HepG2 (cell line): Measurements from ENCODE around the gene CEP57L1. TPM values are rescaled to one million over a fixed set of nuclear protein-coding genes. Genes with fewer than 3 reads are reported as not detected.

ENCODE experiments used
- ATAC-seq: fragments of 200-7000 bp; cut with Tn5 transposase; 3 replicates; pipeline ENCODE4 v1.9.1; 2020; ENCODE audit warnings: mild to moderate bottlenecking, moderate library complexity
- BruUV-seq: library from RNA; stranded (reverse); fragments of 400-500 nt; replicated peaks from 2 replicates; lab custom pipeline; 2021; lab: Mats Ljungman, UMichigan
- CTCF ChIA-PET: fragments of 300-600 bp; formaldehyde crosslinking; extraction: SDS; loops from one replicate; lab custom pipeline; 2021; ENCODE audit warnings: low total read pairs, inconsistent platforms, low intra/inter-chr PET ratio; lab: Yijun Ruan, JAX
- POLR2A ChIA-PET: fragments of 350-600 bp; sonication (Branson Sonifier 250); formaldehyde crosslinking; loops from one replicate; lab custom pipeline; 2020; ENCODE audit warnings: antibody characterized with exemption, inconsistent platforms; lab: Yijun Ruan, JAX
- DNase-seq: peaks from one replicate; pipeline ENCODE4 v3.0.0-alpha.2; 2015; ENCODE audit warnings: low spot score
- FAIRE-seq: peaks from 3 replicates; lab custom pipeline; 2011; peaks lifted over from hg19 to GRCh38; lab: Jason Lieb, UNC
- H2AFZ ChIP-seq: one replicate; pipeline ENCODE4 v1.6.1; 2011; ENCODE audit warnings: low read length, inconsistent platforms
- H3K27ac ChIP-seq: fragments of 300-600 bp; 3 replicates; pipeline ENCODE4 v1.8.0; 2011; ENCODE audit warnings: mixed run types, mild to moderate bottlenecking, mixed read lengths, low read length, inconsistent platforms; ENCODE audit not compliant: insufficient read depth; ENCODE audit errors: extremely low read length
- H3K27me3 ChIP-seq, 2 experiments: fragments of 200-600 bp in 1 of 2; 2 replicates in 1 of 2; 3 replicates in 1 of 2; pipeline versions ENCODE4 v1.6.0 to v1.8.0; 2011; ENCODE audit warnings: low read length in 2 of 2, mild to moderate bottlenecking in 2 of 2, moderate library complexity in 2 of 2, inconsistent platforms in 1 of 2; ENCODE audit not compliant: insufficient read depth in 2 of 2, control insufficient read depth in 1 of 2
- H3K36me3 ChIP-seq, 2 experiments: fragments of 200-600 bp in 1 of 2; replicated peaks in 1 of 2; 2 replicates in 1 of 2; 3 replicates in 1 of 2; pipeline versions ENCODE4 v1.5.1 to v1.8.0; 2011; ENCODE audit warnings: low read length in 2 of 2, inconsistent platforms in 1 of 2; ENCODE audit not compliant: insufficient read depth in 2 of 2, control insufficient read depth in 1 of 2
- H3K4me1 ChIP-seq: 2 replicates; pipeline ENCODE4 v1.5.1; 2012; ENCODE audit warnings: low read length, inconsistent platforms; ENCODE audit not compliant: insufficient read depth
- H3K4me2 ChIP-seq: 2 replicates; pipeline ENCODE4 v1.6.0; 2011; ENCODE audit warnings: low read depth, low read length, inconsistent platforms
- H3K4me3 ChIP-seq, 3 experiments: fragments of 200-600 bp in 1 of 3; sonication (generic), shearing (Covaris generic) in 1 of 3; replicated peaks in 1 of 3; 2 replicates each; pipeline ENCODE4 v1.5.1; 2011 to 2016; ENCODE audit warnings: low read length in 3 of 3, inconsistent platforms in 2 of 3, low read depth in 2 of 3, mild to moderate bottlenecking in 2 of 3, control low read depth in 1 of 3, mixed read lengths in 1 of 3; ENCODE audit not compliant: insufficient read depth in 1 of 3
- H3K79me2 ChIP-seq: one replicate; pipeline ENCODE4 v1.6.1; 2011; ENCODE audit warnings: low read length, inconsistent platforms; ENCODE audit not compliant: insufficient read depth
- H3K9ac ChIP-seq: 2 replicates; pipeline ENCODE4 v1.6.0; 2011; ENCODE audit warnings: mild to moderate bottlenecking, low read depth, low read length, inconsistent platforms; ENCODE audit not compliant: insufficient read depth
- H3K9me3 ChIP-seq: 2 replicates; pipeline ENCODE4 v1.5.1; 2012; ENCODE audit warnings: mild to moderate bottlenecking, low read length
- H4K20me1 ChIP-seq: 2 replicates; pipeline ENCODE4 v1.6.0; 2011; ENCODE audit warnings: inconsistent platforms, mild to moderate bottlenecking, low read length, moderate library complexity; ENCODE audit not compliant: insufficient read depth
- ARNT2 ChIP-seq: sonication (generic); formaldehyde crosslinking; IDR thresholded peaks from 2 replicates; pipeline ENCODE4 v1.8.0; 2022; ENCODE audit warnings: mild to moderate bottlenecking, low read depth, missing genetic modification reagents, moderate library complexity
- FOSL2 ChIP-seq: sonication (generic); formaldehyde crosslinking; IDR thresholded peaks from 2 replicates; pipeline ENCODE4 v1.4.0; 2020; ENCODE audit warnings: missing genetic modification reagents
- HMG20B ChIP-seq: conservative IDR thresholded peaks from 2 replicates; pipeline ENCODE4 v1.6.1; 2016; ENCODE audit warnings: missing genetic modification reagents, missing compliant biosample characterization
- KLF6 ChIP-seq: IDR thresholded peaks from 2 replicates; pipeline ENCODE4 v1.8.0; 2016; ENCODE audit warnings: missing biosample characterization, missing genetic modification reagents
- NFIC ChIP-seq: IDR thresholded peaks from 2 replicates; pipeline ENCODE4 v1.6.1; 2012; ENCODE audit warnings: mild to moderate bottlenecking, low read length, inconsistent platforms
- PAX8 ChIP-seq: sonication (generic); formaldehyde crosslinking; IDR thresholded peaks from 2 replicates; pipeline ENCODE4 v1.8.0; 2022; ENCODE audit warnings: mild to moderate bottlenecking, missing genetic modification reagents, borderline replicate concordance
- PRPF4 ChIP-seq: fragments of 200-400 bp; formaldehyde crosslinking; IDR thresholded peaks from 2 replicates; pipeline ENCODE4 v1.6.1; 2016; ENCODE audit warnings: low read length, low read depth; ENCODE audit not compliant: poor library complexity, severe bottlenecking
- ZNF20 ChIP-seq: sonication (generic); formaldehyde crosslinking; IDR thresholded peaks from 2 replicates; pipeline ENCODE4 v1.4.0; 2020; ENCODE audit warnings: mild to moderate bottlenecking, moderate library complexity, missing genetic modification reagents
- ZNF513 ChIP-seq: sonication (generic); formaldehyde crosslinking; conservative IDR thresholded peaks from 2 replicates; pipeline ENCODE4 v1.5.0; 2020; ENCODE audit warnings: missing genetic modification reagents
- WGBS: methylation state at CpG from one replicate; pipeline ENCODE4 v1.1.6; 2017; ENCODE audit warnings: low lambda C conversion rate; 5-methylcytosine and 5-hydroxymethylcytosine counted together
- in situ Hi-C: cut with HindIII; loops from 2 replicates; pipeline ENCODE4 v1.10.0; 2017; ENCODE audit warnings: low pct_unique_long_range_greater_than_20kb; ENCODE audit not compliant: extremely low pct_ligation_motif_present
- intact Hi-C: fragments of 100-400 bp; cut with micrococcal nuclease; formaldehyde crosslinking; loops from one replicate; pipeline ENCODE4 v1.10.0; 2022; ENCODE audit not compliant: unreplicated experiment
- polyA plus RNA-seq, 8 experiments: library from polyadenylated mRNA; depleted of rRNA in 3 of 8; stranded (reverse) in 7 of 8; unstranded in 1 of 8; fragments of >200 nt; fragmentation: Illumina TruSeq in 4 of 8; extraction: Trizol in 4 of 8; gene quantifications; 2 replicates each; pipeline versions ENCODE4 v1.2.1 to v1.2.3, GENCODE V29; 2011 to 2016; ENCODE audit warnings: low read depth in 4 of 8, missing spikeins in 1 of 8, mixed read lengths in 1 of 8; ENCODE audit not compliant: insufficient read depth in 1 of 8
- total RNA-seq, 5 experiments: library from RNA; depleted of rRNA; stranded (reverse); fragments of >200 nt; fragmentation: Illumina TruSeq; extraction: Trizol; gene quantifications; 2 replicates each; pipeline ENCODE4 v1.2.3, GENCODE V29; 2016; ENCODE audit warnings: low read depth in 1 of 5
- TF ChIP-seq, protein P1 (sequence below): sonication (generic); formaldehyde crosslinking; conservative IDR thresholded peaks from 2 replicates; pipeline ENCODE4 v1.8.1; 2023; ENCODE audit warnings: missing genetic modification reagents
- TF ChIP-seq, protein P2 (sequence below): IDR thresholded peaks from 2 replicates; pipeline ENCODE4 v1.6.1; 2018; ENCODE audit warnings: missing genetic modification reagents, mild to moderate bottlenecking, missing compliant biosample characterization

CEP57L1 gene
- total and polyA plus RNA-seq, 2 of the 13 experiments (the other 11 are each of a cell fraction or from before 2014, with no cell fraction given) = 7.7 to 15.5 TPM

DNA sequence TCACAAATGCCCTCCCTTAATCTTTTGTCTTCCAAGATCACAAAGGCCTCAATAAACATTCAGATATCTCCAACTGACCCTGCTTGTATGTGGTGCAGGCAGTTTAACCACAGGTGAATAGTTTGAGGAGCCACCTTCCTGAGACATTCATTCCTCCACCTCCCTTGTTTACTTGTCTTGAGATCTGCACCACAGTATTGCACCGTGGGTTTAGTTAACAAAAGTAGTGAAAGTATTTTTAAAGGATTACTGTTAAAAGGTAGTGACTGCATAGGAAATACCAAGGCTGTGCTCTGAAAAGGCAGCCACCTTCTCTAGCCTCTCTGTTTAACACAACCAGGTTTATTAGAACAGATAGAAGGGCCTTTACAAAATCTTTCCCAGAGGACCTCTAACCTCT lies 47.1 kb upstream of the CEP57L1 start:
- intact Hi-C loops (no loop called here), in situ Hi-C loops (no loop called here)
- DNase-seq = no peak
- ChIA-PET POLR2A (no interaction called here), CTCF (no interaction called here)
- ATAC-seq = no peak
- no peak overlapping the region for H3K4me3 ChIP-seq
- no peak overlapping the region for H2AFZ ChIP-seq
- peak overlapping the region; percentile 50; the same call in 1 of the 2 replicates for H3K4me2 ChIP-seq
- no peaks in the 10 kb centered on the region for H3K27me3 ChIP-seq
- no peaks in the 10 kb centered on the region for H4K20me1 ChIP-seq
- peak overlapping the region; percentile 60 for H3K27ac ChIP-seq
- no peak for FAIRE-seq
- no peak overlapping the region for H3K9ac ChIP-seq
- H3K9me3 ChIP-seq = no peaks in the 10 kb centered on the region
- H3K36me3 ChIP-seq = no peaks in the 10 kb centered on the region
- no peaks in the 10 kb centered on the region for H3K79me2 ChIP-seq
- H3K4me1 ChIP-seq = peaks cover 48% of the 10 kb centered on the region
- no TSS peak for BruUV-seq
- WGBS = 8% methylated on average over 1 of the region's 1 CpG
- TF ChIP-seq, protein P1, sequence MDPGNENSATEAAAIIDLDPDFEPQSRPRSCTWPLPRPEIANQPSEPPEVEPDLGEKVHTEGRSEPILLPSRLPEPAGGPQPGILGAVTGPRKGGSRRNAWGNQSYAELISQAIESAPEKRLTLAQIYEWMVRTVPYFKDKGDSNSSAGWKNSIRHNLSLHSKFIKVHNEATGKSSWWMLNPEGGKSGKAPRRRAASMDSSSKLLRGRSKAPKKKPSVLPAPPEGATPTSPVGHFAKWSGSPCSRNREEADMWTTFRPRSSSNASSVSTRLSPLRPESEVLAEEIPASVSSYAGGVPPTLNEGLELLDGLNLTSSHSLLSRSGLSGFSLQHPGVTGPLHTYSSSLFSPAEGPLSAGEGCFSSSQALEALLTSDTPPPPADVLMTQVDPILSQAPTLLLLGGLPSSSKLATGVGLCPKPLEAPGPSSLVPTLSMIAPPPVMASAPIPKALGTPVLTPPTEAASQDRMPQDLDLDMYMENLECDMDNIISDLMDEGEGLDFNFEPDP (CRISPR knock-in tag) = no peak
- no peak for TF ChIP-seq KLF6 (CRISPR knock-in tag)
- no peak for TF ChIP-seq ARNT2 (CRISPR knock-in tag)
- no peak for TF ChIP-seq NFIC
- no peak for TF ChIP-seq ZNF20 (CRISPR knock-in tag)
- no peak for TF ChIP-seq ZNF513
- TF ChIP-seq, protein P2, sequence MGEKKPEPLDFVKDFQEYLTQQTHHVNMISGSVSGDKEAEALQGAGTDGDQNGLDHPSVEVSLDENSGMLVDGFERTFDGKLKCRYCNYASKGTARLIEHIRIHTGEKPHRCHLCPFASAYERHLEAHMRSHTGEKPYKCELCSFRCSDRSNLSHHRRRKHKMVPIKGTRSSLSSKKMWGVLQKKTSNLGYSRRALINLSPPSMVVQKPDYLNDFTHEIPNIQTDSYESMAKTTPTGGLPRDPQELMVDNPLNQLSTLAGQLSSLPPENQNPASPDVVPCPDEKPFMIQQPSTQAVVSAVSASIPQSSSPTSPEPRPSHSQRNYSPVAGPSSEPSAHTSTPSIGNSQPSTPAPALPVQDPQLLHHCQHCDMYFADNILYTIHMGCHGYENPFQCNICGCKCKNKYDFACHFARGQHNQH (CRISPR knock-in tag) = no peak
- TF ChIP-seq PAX8 (CRISPR knock-in tag) = no peak
- no peak for TF ChIP-seq HMG20B (CRISPR knock-in tag)
- TF ChIP-seq PRPF4 = no peak
- no peak for TF ChIP-seq FOSL2 (CRISPR knock-in tag)
